GM12878 (cell line): ENCODE data around the gene CTNNAL1. TPM values are rescaled to one million over a fixed set of nuclear protein-coding genes. Genes with fewer than 3 reads are reported as not detected.
A peak's percentile ranks its signal among the peaks of the same experiment; 100 is the strongest.

Source experiments
- ATAC-seq: fragments of 200-7000 bp; cut with Tn5 transposase; 3 replicates; pipeline ENCODE4 v1.9.1; 2020; ENCODE audit warnings: mild to moderate bottlenecking, moderate library complexity
- BruUV-seq: library from RNA; stranded (reverse); fragments of 400-500 nt; replicated peaks from 2 replicates; lab custom pipeline; 2021; lab: Mats Ljungman, UMichigan
- CTCF ChIA-PET: fragments of 300-600 bp; sonication (Branson Sonifier 250); formaldehyde crosslinking; extraction: SDS; loops from one replicate; lab custom pipeline; 2021; ENCODE audit warnings: inconsistent platforms; lab: Yijun Ruan, JAX
- POLR2A ChIA-PET: fragments of 350-600 bp; formaldehyde crosslinking; extraction: SDS; loops from one replicate; lab custom pipeline; 2021; ENCODE audit warnings: inconsistent platforms; lab: Charles Lee
- RAD21 ChIA-PET: fragments of 300-600 bp; sonication (Branson Sonifier 250); formaldehyde crosslinking; loops from one replicate; lab custom pipeline; 2023; ENCODE audit warnings: antibody characterized with exemption; ENCODE audit not compliant: unreplicated experiment; lab: Charles Lee
- SMC1A ChIA-PET: fragments of 300-600 bp; sonication (Branson Sonifier 250); formaldehyde crosslinking; loops from one replicate; lab custom pipeline; 2023; ENCODE audit not compliant: unreplicated experiment, uncharacterized antibody; lab: Charles Lee
- DNase-seq: peaks from one replicate; pipeline ENCODE4 v3.0.0-alpha.2; 2011; ENCODE audit warnings: low read depth, low spot score
- FAIRE-seq: peaks from 3 replicates; lab custom pipeline; 2011; peaks lifted over from hg19 to GRCh38; lab: Jason Lieb, UNC
- H2AFZ ChIP-seq: 2 replicates; pipeline ENCODE4 v1.6.0; 2011; ENCODE audit warnings: low read depth, low read length, control low read depth; ENCODE audit not compliant: control insufficient read depth
- H3K27ac ChIP-seq: 2 replicates; pipeline ENCODE4 v1.5.1; 2011; ENCODE audit warnings: control low read depth; ENCODE audit not compliant: control insufficient read depth, insufficient read depth
- H3K27me3 ChIP-seq, 2 experiments: replicated peaks in 1 of 2; 2 replicates each; pipeline versions ENCODE4 v1.6.0 to v1.6.1; 2011; ENCODE audit warnings: low read length in 1 of 2; ENCODE audit not compliant: control insufficient read depth in 2 of 2, insufficient read depth in 2 of 2
- H3K36me3 ChIP-seq, 2 experiments: 2 replicates each; pipeline ENCODE4 v1.5.1; 2011; ENCODE audit warnings: low read length in 1 of 2; ENCODE audit not compliant: control insufficient read depth in 2 of 2, insufficient read depth in 2 of 2
- H3K4me1 ChIP-seq: 2 replicates; pipeline ENCODE4 v1.6.1; 2011; ENCODE audit warnings: mild to moderate bottlenecking, low read length, moderate library complexity, mixed read lengths; ENCODE audit not compliant: control insufficient read depth, insufficient read depth
- H3K4me2 ChIP-seq: 2 replicates; pipeline ENCODE4 v1.6.0; 2011; ENCODE audit warnings: control low read depth; ENCODE audit not compliant: control insufficient read depth, insufficient read depth
- H3K4me3 ChIP-seq: fragments of 200-600 bp; sonication (generic); 2 replicates; pipeline ENCODE4 v1.5.1; 2016
- H3K79me2 ChIP-seq: 2 replicates; pipeline ENCODE4 v1.6.0; 2011; ENCODE audit warnings: low read length; ENCODE audit not compliant: control insufficient read depth, insufficient read depth
- H3K9ac ChIP-seq: 2 replicates; pipeline ENCODE4 v1.8.0; 2011; ENCODE audit warnings: low read length, control low read depth, mixed read lengths; ENCODE audit not compliant: control insufficient read depth, insufficient read depth
- H3K9me3 ChIP-seq: replicated peaks from 3 replicates; pipeline ENCODE4 v1.5.1; 2011; ENCODE audit warnings: mild to moderate bottlenecking, low read length; ENCODE audit not compliant: control insufficient read depth, insufficient read depth
- H4K20me1 ChIP-seq: 2 replicates; pipeline ENCODE4 v1.6.0; 2011; ENCODE audit not compliant: control insufficient read depth, insufficient read depth
- CREM ChIP-seq: IDR thresholded peaks from 2 replicates; pipeline ENCODE4 v1.6.1; 2014; ENCODE audit warnings: antibody characterized with exemption, low read depth
- ESRRA ChIP-seq: IDR thresholded peaks from 2 replicates; pipeline ENCODE4 v1.6.1; 2012; ENCODE audit warnings: mild to moderate bottlenecking, low read length, improper control_type of control experiment
- NBN ChIP-seq: fragments of 450-650 bp; IDR thresholded peaks from 2 replicates; pipeline ENCODE4 v1.6.1; 2016
- NFIC ChIP-seq: IDR thresholded peaks from 2 replicates; pipeline ENCODE4 v1.6.1; 2012; ENCODE audit warnings: low read depth, mild to moderate bottlenecking, inconsistent platforms, low read length, moderate library complexity
- NFXL1 ChIP-seq: fragments of 450-650 bp; IDR thresholded peaks from 2 replicates; pipeline ENCODE4 v1.6.1; 2017; ENCODE audit warnings: antibody characterized with exemption, mild to moderate bottlenecking, borderline replicate concordance
- RELA ChIP-seq: fragments of 450-650 bp; IDR thresholded peaks from 2 replicates; pipeline ENCODE4 v1.8.0; 2014; ENCODE audit warnings: borderline replicate concordance; ENCODE audit not compliant: partially characterized antibody
- TCF3 ChIP-seq: IDR thresholded peaks from 2 replicates; pipeline ENCODE4 v1.6.1; 2012; ENCODE audit warnings: low read depth, mild to moderate bottlenecking, low read length, borderline replicate concordance; ENCODE audit not compliant: insufficient read depth
- WRNIP1 ChIP-seq: IDR thresholded peaks from 2 replicates; pipeline ENCODE4 v1.6.1; 2011; ENCODE audit warnings: low read depth, low read length, improper control_type of control experiment, borderline replicate concordance
- WGBS: methylation state at CpG from one replicate; pipeline ENCODE4 v1.1.6; 2016; ENCODE audit warnings: low lambda C conversion rate; ENCODE audit not compliant: insufficient replicate concordance, insufficient coverage; ENCODE audit errors: missing lambda C conversion rate; 5-methylcytosine and 5-hydroxymethylcytosine counted together
- in situ Hi-C: fragments of 300-500 bp; cut with MboI; formaldehyde crosslinking; loops from 9 replicates; pipeline ENCODE4 v1.14.3; 2018; ENCODE audit warnings: mixed read lengths
- intact Hi-C: fragments of 100-400 bp; cut with micrococcal nuclease; formaldehyde crosslinking; loops from one replicate; pipeline ENCODE4 v1.14.2; 2022; ENCODE audit not compliant: unreplicated experiment
- polyA plus RNA-seq, 11 experiments: library from polyadenylated mRNA; depleted of rRNA in 4 of 11; unstranded in 6 of 11; stranded (reverse) in 5 of 11; fragments of >200 nt; fragmentation: Nextera tagmentation in 4 of 11; fragmentation: Illumina TruSeq in 1 of 11; extraction: Ambion mirVana in 4 of 11; extraction: Trizol in 1 of 11; gene quantifications; 1 replicate in 1 of 11; 2 replicates in 10 of 11; pipeline versions ENCODE4 v1.2.1 to v1.2.3, GENCODE V29; 2011 to 2016; ENCODE audit warnings: inconsistent platforms in 2 of 11, missing spikeins in 2 of 11, low read depth in 1 of 11
- total RNA-seq, 4 experiments: library from RNA; depleted of rRNA in 3 of 4; stranded (reverse); fragments of >200 nt in 3 of 4; fragmentation: Illumina TruSeq in 1 of 4; extraction: Trizol in 1 of 4; gene quantifications; 2 replicates each; pipeline versions ENCODE4 v1.2.1 to v1.2.3, GENCODE V29; 2013 to 2021
- TF ChIP-seq, protein P1 (sequence below): IDR thresholded peaks from 2 replicates; pipeline ENCODE4 v1.6.1; 2011; ENCODE audit warnings: low read depth, low read length, improper control_type of control experiment, borderline replicate concordance
- TF ChIP-seq, protein P2 (sequence below): fragments of 450-650 bp; IDR thresholded peaks from 2 replicates; pipeline ENCODE4 v1.6.1; 2017; ENCODE audit warnings: mild to moderate bottlenecking
- TF ChIP-seq, protein P3 (sequence below): fragments of 450-650 bp; IDR thresholded peaks from 2 replicates; pipeline ENCODE4 v1.6.1; 2017; ENCODE audit warnings: mild to moderate bottlenecking, moderate library complexity
- TF ChIP-seq, protein P4 (sequence below): fragments of 450-650 bp; IDR thresholded peaks from 2 replicates; pipeline ENCODE4 v1.6.1; 2017; ENCODE audit warnings: low read depth, mild to moderate bottlenecking, moderate library complexity

Gene CTNNAL1
- total and polyA plus RNA-seq, 10 of the 15 experiments (the other 5 are each of a cell fraction or from before 2014, with no cell fraction given): 16.3 to 82.5 (median 45.2) TPM

DNA sequence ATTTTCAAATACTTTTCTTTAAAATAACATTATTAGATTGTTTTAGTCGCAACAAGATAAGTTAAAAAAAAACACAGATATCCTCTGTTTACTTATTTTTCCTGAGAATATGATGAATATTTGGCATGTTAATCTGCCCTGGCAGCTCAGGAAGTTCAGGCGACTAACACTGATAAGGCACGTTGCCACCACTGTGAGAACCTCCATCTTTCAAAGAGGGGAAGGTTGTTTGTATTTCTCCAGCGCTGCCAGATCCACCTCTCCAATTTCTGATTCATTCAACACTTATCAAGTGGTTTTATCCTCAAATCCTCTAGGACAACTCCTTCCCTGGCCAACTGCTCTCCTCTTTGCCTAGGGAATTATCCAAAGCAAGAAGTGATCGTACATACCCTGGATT, 21.8 kb downstream of the CTNNAL1 start:
- POLR2A ChIA-PET: no interaction called here
- no TSS peak for BruUV-seq
- no peak overlapping the region for H3K4me3 ChIP-seq
- H3K4me2 ChIP-seq: no peak overlapping the region
- no peaks in the 10 kb centered on the region for H3K36me3 ChIP-seq
- H3K27me3 ChIP-seq: no peaks in the 10 kb centered on the region
- no peak overlapping the region for H2AFZ ChIP-seq
- no peak for ATAC-seq
- CTCF ChIA-PET: no interaction called here
- intact Hi-C loops (no loop called here), in situ Hi-C loops (no loop called here)
- H3K9me3 ChIP-seq: no peaks in the 10 kb centered on the region
- no peak overlapping the region for H3K9ac ChIP-seq
- SMC1A ChIA-PET: no interaction called here
- no peaks in the 10 kb centered on the region for H3K79me2 ChIP-seq
- TF ChIP-seq NFXL1 (no peak), CREM (no peak), RELA (no peak), WRNIP1 (no peak), TCF3 (no peak), NBN (no peak), NFIC (no peak), ESRRA (no peak)
- TF ChIP-seq, protein P1, sequence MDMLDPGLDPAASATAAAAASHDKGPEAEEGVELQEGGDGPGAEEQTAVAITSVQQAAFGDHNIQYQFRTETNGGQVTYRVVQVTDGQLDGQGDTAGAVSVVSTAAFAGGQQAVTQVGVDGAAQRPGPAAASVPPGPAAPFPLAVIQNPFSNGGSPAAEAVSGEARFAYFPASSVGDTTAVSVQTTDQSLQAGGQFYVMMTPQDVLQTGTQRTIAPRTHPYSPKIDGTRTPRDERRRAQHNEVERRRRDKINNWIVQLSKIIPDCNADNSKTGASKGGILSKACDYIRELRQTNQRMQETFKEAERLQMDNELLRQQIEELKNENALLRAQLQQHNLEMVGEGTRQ: no peak
- TF ChIP-seq, protein P2, sequence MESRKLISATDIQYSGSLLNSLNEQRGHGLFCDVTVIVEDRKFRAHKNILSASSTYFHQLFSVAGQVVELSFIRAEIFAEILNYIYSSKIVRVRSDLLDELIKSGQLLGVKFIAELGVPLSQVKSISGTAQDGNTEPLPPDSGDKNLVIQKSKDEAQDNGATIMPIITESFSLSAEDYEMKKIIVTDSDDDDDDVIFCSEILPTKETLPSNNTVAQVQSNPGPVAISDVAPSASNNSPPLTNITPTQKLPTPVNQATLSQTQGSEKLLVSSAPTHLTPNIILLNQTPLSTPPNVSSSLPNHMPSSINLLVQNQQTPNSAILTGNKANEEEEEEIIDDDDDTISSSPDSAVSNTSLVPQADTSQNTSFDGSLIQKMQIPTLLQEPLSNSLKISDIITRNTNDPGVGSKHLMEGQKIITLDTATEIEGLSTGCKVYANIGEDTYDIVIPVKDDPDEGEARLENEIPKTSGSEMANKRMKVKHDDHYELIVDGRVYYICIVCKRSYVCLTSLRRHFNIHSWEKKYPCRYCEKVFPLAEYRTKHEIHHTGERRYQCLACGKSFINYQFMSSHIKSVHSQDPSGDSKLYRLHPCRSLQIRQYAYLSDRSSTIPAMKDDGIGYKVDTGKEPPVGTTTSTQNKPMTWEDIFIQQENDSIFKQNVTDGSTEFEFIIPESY: no peak
- TF ChIP-seq, protein P3, sequence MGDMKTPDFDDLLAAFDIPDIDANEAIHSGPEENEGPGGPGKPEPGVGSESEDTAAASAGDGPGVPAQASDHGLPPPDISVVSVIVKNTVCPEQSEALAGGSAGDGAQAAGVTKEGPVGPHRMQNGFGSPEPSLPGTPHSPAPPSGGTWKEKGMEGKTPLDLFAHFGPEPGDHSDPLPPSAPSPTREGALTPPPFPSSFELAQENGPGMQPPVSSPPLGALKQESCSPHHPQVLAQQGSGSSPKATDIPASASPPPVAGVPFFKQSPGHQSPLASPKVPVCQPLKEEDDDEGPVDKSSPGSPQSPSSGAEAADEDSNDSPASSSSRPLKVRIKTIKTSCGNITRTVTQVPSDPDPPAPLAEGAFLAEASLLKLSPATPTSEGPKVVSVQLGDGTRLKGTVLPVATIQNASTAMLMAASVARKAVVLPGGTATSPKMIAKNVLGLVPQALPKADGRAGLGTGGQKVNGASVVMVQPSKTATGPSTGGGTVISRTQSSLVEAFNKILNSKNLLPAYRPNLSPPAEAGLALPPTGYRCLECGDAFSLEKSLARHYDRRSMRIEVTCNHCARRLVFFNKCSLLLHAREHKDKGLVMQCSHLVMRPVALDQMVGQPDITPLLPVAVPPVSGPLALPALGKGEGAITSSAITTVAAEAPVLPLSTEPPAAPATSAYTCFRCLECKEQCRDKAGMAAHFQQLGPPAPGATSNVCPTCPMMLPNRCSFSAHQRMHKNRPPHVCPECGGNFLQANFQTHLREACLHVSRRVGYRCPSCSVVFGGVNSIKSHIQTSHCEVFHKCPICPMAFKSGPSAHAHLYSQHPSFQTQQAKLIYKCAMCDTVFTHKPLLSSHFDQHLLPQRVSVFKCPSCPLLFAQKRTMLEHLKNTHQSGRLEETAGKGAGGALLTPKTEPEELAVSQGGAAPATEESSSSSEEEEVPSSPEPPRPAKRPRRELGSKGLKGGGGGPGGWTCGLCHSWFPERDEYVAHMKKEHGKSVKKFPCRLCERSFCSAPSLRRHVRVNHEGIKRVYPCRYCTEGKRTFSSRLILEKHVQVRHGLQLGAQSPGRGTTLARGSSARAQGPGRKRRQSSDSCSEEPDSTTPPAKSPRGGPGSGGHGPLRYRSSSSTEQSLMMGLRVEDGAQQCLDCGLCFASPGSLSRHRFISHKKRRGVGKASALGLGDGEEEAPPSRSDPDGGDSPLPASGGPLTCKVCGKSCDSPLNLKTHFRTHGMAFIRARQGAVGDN: no peak
- TF ChIP-seq, protein P4, sequence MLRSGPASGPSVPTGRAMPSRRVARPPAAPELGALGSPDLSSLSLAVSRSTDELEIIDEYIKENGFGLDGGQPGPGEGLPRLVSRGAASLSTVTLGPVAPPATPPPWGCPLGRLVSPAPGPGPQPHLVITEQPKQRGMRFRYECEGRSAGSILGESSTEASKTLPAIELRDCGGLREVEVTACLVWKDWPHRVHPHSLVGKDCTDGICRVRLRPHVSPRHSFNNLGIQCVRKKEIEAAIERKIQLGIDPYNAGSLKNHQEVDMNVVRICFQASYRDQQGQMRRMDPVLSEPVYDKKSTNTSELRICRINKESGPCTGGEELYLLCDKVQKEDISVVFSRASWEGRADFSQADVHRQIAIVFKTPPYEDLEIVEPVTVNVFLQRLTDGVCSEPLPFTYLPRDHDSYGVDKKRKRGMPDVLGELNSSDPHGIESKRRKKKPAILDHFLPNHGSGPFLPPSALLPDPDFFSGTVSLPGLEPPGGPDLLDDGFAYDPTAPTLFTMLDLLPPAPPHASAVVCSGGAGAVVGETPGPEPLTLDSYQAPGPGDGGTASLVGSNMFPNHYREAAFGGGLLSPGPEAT: no peak
- no peak for DNase-seq
- peak; percentile 7 for FAIRE-seq
- H4K20me1 ChIP-seq: no peaks in the 10 kb centered on the region
- peaks cover 5% of the 10 kb centered on the region for H3K4me1 ChIP-seq
- no peak overlapping the region for H3K27ac ChIP-seq
- RAD21 ChIA-PET: no interaction called here
- 92% methylated on average over 5 of the region's 5 CpGs for WGBS
